Epithelial cell of proximal tubule (primary cell): ENCODE measurements around the gene RETN. TPM values are rescaled to one million over a fixed set of nuclear protein-coding genes. Genes with fewer than 3 reads are reported as not detected.

Source experiments
- DNase-seq: peaks from one replicate; pipeline ENCODE4 v3.0.0-alpha.2; 2011; ENCODE audit warnings: low read depth
- H3K4me3 ChIP-seq: 2 replicates; pipeline ENCODE4 v1.5.1; 2011; ENCODE audit warnings: low read depth, mild to moderate bottlenecking, low read length
- total RNA-seq: library from RNA; depleted of rRNA; stranded (reverse); fragments of >200 nt; gene quantifications from 2 replicates; pipeline ENCODE4 v1.2.3, GENCODE V29; 2015
- TF ChIP-seq, protein P1 (sequence below): conservative IDR thresholded peaks from 2 replicates; pipeline ENCODE4 v1.5.1; 2012; ENCODE audit warnings: low read depth, mild to moderate bottlenecking, low read length

The RETN gene
- total RNA-seq, 1 donor from 2014 or later: not detected

DNA sequence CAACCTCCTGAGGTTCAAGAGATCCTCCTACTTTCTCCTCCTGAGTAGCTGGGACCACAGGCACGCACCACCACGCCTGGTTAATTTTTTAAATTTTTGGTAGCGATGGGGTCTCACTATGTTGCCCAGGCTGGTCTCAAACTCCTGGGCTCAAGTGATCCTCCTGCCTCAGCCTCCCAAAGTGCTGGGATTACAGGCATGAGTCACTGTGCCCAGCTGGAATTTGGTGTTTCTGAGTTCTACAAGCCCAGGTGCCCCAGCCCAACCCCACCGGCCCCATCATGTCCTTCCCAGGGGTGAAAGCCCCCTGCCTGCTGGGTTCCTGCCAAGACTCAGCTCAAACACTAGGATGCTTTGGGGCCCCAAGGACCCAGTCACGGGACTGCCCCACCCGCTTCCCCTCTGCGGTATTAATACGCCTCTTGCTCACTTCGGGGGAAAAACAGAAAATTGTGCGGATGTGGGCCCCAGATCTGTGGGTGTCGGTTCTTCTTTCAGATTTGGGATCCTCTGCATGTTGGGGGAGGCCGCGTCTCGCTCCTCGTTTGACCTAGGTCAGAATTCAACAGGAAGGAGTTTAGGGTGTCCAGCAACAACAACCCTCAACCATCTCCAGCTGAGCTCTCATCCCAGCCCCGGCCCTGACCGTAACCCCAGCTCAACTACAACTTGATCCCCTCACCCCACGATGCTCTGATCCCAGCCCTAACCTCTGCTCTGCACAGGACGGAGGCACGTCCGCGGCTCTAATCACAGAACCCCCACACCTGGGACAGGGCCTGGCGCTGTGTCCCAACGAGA, 36.7 kb downstream of the RETN start:
- TF ChIP-seq, protein P1, sequence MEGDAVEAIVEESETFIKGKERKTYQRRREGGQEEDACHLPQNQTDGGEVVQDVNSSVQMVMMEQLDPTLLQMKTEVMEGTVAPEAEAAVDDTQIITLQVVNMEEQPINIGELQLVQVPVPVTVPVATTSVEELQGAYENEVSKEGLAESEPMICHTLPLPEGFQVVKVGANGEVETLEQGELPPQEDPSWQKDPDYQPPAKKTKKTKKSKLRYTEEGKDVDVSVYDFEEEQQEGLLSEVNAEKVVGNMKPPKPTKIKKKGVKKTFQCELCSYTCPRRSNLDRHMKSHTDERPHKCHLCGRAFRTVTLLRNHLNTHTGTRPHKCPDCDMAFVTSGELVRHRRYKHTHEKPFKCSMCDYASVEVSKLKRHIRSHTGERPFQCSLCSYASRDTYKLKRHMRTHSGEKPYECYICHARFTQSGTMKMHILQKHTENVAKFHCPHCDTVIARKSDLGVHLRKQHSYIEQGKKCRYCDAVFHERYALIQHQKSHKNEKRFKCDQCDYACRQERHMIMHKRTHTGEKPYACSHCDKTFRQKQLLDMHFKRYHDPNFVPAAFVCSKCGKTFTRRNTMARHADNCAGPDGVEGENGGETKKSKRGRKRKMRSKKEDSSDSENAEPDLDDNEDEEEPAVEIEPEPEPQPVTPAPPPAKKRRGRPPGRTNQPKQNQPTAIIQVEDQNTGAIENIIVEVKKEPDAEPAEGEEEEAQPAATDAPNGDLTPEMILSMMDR: no peak
- no peak for DNase-seq
- no peak overlapping the region for H3K4me3 ChIP-seq

DNA sequence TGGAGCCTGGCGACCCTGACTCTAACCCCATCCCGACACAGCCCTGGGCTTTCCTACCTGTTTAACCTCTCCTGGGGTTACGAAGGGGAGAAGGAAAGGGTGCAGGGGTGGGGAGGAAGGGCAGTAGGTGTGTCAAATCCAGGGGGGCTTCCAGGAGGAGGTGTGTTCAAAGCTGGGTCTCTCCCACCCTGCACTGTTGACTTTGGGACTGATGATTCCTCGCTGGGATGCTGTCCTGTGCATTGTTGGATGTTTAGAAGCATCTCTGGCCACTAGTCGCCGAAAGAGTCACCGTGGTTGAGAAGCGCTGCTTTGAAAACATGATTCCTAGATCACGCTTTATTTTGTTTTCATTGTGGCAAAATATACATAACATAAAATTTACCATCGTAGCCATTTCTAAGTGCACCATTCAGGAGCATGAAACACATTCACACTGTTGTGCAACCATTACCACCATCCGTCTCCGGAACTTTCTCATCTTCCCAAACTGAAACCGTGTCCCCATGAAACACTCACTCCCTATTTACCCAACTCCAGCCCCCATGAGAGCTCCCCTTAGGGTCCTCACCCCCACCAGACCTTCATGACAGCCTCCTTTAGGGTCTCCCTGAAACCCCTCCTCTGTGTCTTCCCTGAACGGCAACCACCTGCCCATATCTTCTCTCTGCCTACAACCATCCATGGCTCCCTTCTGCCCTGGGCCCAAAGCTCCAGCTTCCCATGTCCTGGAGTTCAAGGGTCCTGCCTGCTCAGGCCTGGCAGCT, 37.5 kb downstream of the RETN start:
- no peak for DNase-seq
- TF ChIP-seq, protein P1: no peak
- H3K4me3 ChIP-seq: no peak overlapping the region

DNA sequence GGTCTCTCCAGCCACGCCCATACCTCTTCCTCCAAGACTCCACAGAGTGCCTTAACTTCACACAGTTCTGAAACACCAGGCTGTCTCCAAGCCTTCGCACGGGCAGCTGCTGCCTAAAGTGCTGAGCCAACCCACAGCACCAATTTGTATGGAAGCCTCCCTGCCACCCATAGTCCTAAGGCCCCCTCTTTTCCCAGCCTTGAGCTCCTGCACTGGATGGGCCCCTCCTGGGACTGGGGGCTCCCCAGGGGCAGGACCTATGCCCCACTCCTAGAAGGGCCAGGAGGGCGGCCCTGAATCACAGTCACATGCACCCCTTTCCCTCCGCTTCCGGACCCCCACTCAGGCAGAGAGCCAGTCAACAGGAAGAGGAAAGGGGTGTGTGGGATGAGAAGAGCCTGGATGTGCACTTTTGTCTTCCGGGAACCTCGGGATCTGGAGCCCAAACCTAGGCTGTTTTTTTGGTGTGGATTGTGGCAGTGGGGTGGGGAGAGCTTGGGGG, 38.2 kb downstream of the RETN start:
- no peak overlapping the region for H3K4me3 ChIP-seq
- no peak for DNase-seq
- TF ChIP-seq, protein P1: no peak

DNA sequence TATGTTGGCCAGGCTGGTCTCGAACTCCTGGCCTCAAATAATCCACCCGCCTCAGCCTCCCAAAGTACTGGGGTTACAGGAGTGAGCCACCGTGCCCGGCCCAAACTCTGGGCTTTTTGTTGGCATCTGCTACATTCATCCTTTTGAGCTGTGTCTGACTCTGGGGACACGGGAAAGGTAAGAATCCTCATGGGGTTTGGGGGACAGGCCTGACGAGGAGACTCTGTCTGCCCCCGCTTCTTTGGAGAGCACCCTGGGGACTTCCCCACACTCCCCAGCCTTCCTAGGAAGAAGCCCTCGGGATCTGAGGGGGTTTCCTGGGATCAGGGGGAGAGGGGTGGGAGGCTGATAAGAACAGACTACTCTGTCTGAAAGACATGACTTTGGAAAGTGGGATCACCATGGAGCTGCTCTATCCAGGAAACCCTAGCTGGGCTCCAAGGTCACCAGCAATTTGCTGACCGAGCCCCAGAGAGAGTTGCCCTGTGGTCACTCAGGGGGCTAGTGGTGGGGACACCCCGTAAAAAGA, 41.1 kb downstream of the RETN start:
- no peak overlapping the region for H3K4me3 ChIP-seq
- DNase-seq: no peak
- TF ChIP-seq, protein P1: no peak

DNA sequence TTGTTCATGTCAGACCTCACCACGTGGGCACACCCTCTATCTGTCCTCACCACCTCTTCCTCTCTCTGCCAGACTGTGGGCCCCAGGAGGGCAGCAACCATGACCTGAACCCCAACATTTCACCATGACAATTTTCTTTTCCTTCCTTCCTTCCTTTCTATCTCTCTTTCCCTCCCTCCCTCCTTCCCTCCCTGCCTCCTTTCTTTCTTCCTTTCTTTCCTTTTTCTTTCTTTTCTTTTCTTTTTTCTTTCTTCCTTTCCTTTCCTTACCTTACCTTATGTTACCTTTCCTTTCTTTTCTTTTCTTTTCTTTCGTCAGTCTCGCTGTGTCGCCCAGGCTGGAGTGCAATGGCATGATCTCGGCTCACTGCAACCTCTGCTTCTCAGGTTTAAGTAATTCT, 41.8 kb downstream of the RETN start:
- H3K4me3 ChIP-seq: no peak overlapping the region
- no peak for DNase-seq
- TF ChIP-seq, protein P1: no peak

DNA sequence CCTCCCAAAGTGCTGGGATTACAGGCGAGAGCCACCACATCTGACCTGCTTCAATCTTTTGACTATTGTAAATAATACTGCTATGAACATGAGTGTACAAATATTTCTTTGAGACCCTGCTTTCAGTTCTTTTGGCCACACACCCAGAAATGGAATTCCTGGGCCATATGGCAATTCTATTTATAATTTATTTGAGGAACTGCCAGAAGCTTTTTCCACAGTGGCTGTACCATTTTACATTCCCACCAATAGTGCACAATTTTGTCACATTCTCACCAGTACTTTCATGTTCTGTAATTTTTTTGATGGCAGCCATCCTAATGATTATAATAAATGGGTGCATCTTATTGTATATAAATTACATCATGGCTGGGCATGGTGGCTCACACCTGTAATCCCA, 46.8 kb downstream of the RETN start:
- H3K4me3 ChIP-seq: no peak overlapping the region
- TF ChIP-seq, protein P1: no peak
- no peak for DNase-seq
